22Rv1 (cell line): Measurements from ENCODE around the gene FBXW7.

ENCODE experiments used
- H3K27ac ChIP-seq: fragments of 450-650 bp; 2 replicates; pipeline ENCODE4 v1.5.1; 2017
- CTCF ChIP-seq: fragments of 450-650 bp; IDR thresholded peaks from 2 replicates; pipeline ENCODE4 v1.5.1; 2017; ENCODE audit warnings: mild to moderate bottlenecking
- ZFX ChIP-seq: fragments of 450-650 bp; IDR thresholded peaks from 2 replicates; pipeline ENCODE4 v1.6.1; 2017; ENCODE audit warnings: antibody characterized with exemption, borderline replicate concordance

FBXW7 gene

GRCh38 chr4:152486429-152487389 lies 49.2 kb downstream of the FBXW7 start:
- TF ChIP-seq ZFX: no peak
- no peak for TF ChIP-seq CTCF
- no peak overlapping the region for H3K27ac ChIP-seq

GRCh38 chr4:152485726-152486276 lies 50.1 kb downstream of the FBXW7 start:
- H3K27ac ChIP-seq: no peak overlapping the region

GRCh38 chr4:152482211-152482610 lies 53.7 kb downstream of the FBXW7 start:
- no peak for TF ChIP-seq CTCF
- TF ChIP-seq ZFX: no peak
- no peak overlapping the region for H3K27ac ChIP-seq

More at GRCh38 chr4:152485726-152486276, 50.1 kb downstream of the FBXW7 start:
- TF ChIP-seq CTCF: no peak
- no peak for TF ChIP-seq ZFX

GRCh38 chr4:152480901-152481300 lies 55.0 kb downstream of the FBXW7 start:
- TF ChIP-seq ZFX (no peak), CTCF (no peak)
- H3K27ac ChIP-seq: no peak overlapping the region

GRCh38 chr4:152480326-152480725 lies 55.6 kb downstream of the FBXW7 start:
- TF ChIP-seq CTCF (no peak), ZFX (no peak)
- H3K27ac ChIP-seq: no peak overlapping the region

- no peak for TF ChIP-seq CTCF
- TF ChIP-seq ZFX: no peak
- no peak overlapping the region for H3K27ac ChIP-seq
These were observed 56.4 kb downstream of the FBXW7 start for GRCh38 chr4:152479428-152480026.
